Gastrocnemius medialis (tissue), 4 donors: ENCODE results near the gene PARD3B. TPM values are rescaled to one million over a fixed set of nuclear protein-coding genes. Genes with fewer than 3 reads are reported as not detected.

Experiments used
- ATAC-seq, 2 donors: fragments of 150-250 bp; one replicate each; pipeline ENCODE4 v1.9.1; 2016
- DNase-seq, 2 donors: peaks; one replicate each; pipeline ENCODE4 v3.0.0-alpha.2; 2019
- H3K27ac ChIP-seq, 4 donors: fragments of 200-600 bp; sonication (generic); 1 replicate in 1 of 4; 2 replicates in 3 of 4; pipeline ENCODE4 v1.5.1; 2016 to 2018; ENCODE audit warnings: mild to moderate bottlenecking in 2 of 4, moderate library complexity in 1 of 4
- H3K27me3 ChIP-seq, 3 donors: fragments of 200-600 bp; sonication (generic) in 2 of 3; 1 replicate in 1 of 3; 2 replicates in 2 of 3; pipeline versions ENCODE4 v1.5.1 to v1.6.0; 2016 to 2019; ENCODE audit warnings: mild to moderate bottlenecking in 1 of 3, moderate library complexity in 1 of 3
- H3K36me3 ChIP-seq, 2 donors: fragments of 200-600 bp; sonication (generic) in 1 of 2; one replicate each; pipeline ENCODE4 v1.5.1; 2017 to 2018
- H3K4me1 ChIP-seq, 2 donors: fragments of 200-600 bp; sonication (generic) in 1 of 2; one replicate each; pipeline ENCODE4 v1.5.1; 2016 to 2017; ENCODE audit warnings: mild to moderate bottlenecking in 2 of 2
- H3K4me3 ChIP-seq, 4 donors: fragments of 200-600 bp; sonication (generic) in 3 of 4; 1 replicate in 1 of 4; 2 replicates in 3 of 4; pipeline ENCODE4 v1.5.1; 2016 to 2019; ENCODE audit warnings: mild to moderate bottlenecking in 2 of 4
- H3K9me3 ChIP-seq, 3 donors: fragments of 200-600 bp; sonication (generic) in 2 of 3; 1 replicate in 1 of 3; 2 replicates in 2 of 3; pipeline ENCODE4 v1.5.1; 2016 to 2019
- POLR2A ChIP-seq, 2 donors: fragments of 450-650 bp; IDR thresholded peaks; one replicate each; pipeline ENCODE4 v1.6.1; 2017; ENCODE audit warnings: antibody characterized with exemption in 2 of 2, mild to moderate bottlenecking in 2 of 2, moderate library complexity in 2 of 2
- in situ Hi-C, 4 donors: fragments of 200-750 bp; cut with MboI; loops; one replicate each; pipeline versions ENCODE4 v1.15.0 to v1.8.0; 2017; ENCODE audit warnings: low sequenced_read_pairs in 4 of 4
- intact Hi-C: fragments of 100-400 bp; cut with DNase I; formaldehyde crosslinking; loops from one replicate; pipeline ENCODE4 v1.15.1; 2023; ENCODE audit warnings: low total_unique reads
- total RNA-seq, 4 donors: library from RNA; depleted of rRNA; stranded (reverse); fragments of >200 nt; gene quantifications; one replicate each; pipeline versions ENCODE4 v1.1.0 to v1.2.3, GENCODE V29; 2016
- TF ChIP-seq, protein P1 (sequence below), 5 experiments: fragments of 450-650 bp in 3 of 5; fragments of 200-600 bp in 2 of 5; sonication (generic) in 2 of 5; IDR thresholded peaks in 4 of 5; conservative IDR thresholded peaks in 1 of 5; 1 replicate in 4 of 5; 2 replicates in 1 of 5; pipeline ENCODE4 v1.5.1; 2016 to 2019; ENCODE audit warnings: antibody characterized with exemption in 5 of 5, mild to moderate bottlenecking in 3 of 5, moderate library complexity in 3 of 5

The PARD3B gene
- total RNA-seq, 4 donors from 2014 or later, result 2.2 to 15.5 (median 4.6) TPM

DNA sequence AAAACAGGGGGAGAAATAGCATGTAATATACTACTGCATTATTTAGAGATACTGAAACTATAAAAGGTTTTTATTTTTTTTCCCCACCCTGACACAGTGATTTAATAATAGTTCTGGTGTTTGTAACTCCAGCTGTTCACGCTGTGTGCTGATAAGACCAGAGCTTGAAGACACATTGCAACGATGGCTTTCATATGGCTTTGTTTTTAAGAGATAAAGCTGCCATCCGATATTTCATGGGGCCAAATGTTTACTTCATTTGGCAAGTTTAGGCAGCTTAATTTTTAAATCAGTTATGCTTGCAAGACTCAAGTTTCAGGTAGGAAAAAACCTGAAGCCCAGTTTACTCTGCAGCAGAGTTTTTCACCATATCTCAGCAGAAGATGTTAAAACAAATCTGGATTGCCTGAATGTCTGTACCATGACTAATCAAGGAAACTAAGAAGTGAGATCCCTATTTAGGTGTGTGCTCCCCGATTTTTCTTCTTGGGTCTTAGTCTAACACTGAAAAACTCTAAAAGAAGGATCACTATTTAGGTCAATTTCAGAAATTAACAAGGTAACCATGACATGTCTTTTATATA lies 508.6 kb downstream of the PARD3B start:
- DNase-seq (no peak), ATAC-seq (no peak)
- no peaks in the 10 kb centered on the region for H3K4me1 ChIP-seq
- in situ Hi-C loops, result no loop called here
- H3K27me3 ChIP-seq, result no peaks in the 10 kb centered on the region
- H3K9me3 ChIP-seq, result no peaks in the 10 kb centered on the region
- no peak for TF ChIP-seq POLR2A (IDR thresholded peaks at IDR 0.05)
- TF ChIP-seq, protein P1, sequence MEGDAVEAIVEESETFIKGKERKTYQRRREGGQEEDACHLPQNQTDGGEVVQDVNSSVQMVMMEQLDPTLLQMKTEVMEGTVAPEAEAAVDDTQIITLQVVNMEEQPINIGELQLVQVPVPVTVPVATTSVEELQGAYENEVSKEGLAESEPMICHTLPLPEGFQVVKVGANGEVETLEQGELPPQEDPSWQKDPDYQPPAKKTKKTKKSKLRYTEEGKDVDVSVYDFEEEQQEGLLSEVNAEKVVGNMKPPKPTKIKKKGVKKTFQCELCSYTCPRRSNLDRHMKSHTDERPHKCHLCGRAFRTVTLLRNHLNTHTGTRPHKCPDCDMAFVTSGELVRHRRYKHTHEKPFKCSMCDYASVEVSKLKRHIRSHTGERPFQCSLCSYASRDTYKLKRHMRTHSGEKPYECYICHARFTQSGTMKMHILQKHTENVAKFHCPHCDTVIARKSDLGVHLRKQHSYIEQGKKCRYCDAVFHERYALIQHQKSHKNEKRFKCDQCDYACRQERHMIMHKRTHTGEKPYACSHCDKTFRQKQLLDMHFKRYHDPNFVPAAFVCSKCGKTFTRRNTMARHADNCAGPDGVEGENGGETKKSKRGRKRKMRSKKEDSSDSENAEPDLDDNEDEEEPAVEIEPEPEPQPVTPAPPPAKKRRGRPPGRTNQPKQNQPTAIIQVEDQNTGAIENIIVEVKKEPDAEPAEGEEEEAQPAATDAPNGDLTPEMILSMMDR (IDR thresholded peaks at IDR 0.05 in 4 of 5, conservative IDR thresholded peaks at IDR 0.05 in 1 of 5), result no peak
- H3K36me3 ChIP-seq, result no peaks in the 10 kb centered on the region
- H3K27ac ChIP-seq, result no peak overlapping the region
- intact Hi-C loops, result no loop called here
- H3K4me3 ChIP-seq, result no peak overlapping the region

DNA sequence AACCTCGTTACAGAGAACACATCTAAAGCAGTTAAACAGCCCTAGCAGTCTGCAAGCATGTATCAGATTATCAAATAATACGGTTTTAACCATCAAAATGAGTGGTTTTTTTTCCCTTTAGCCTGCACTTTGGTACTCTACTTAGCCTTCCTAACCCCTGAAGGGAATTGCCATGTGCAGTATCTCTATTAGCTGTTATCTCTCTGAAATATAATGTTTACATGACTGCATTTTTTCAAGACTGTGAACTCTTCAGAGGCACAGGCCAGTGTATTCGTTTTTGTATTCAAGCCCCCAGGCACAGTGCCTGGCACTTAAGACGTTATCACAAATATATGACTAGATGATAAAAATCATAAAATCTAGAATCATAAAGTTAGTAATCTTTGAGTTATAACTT lies 509.5 kb downstream of the PARD3B start:
- no peaks in the 10 kb centered on the region for H3K4me1 ChIP-seq
- no peak overlapping the region for H3K4me3 ChIP-seq
- no peaks in the 10 kb centered on the region for H3K9me3 ChIP-seq
- in situ Hi-C loops, result no loop called here
- H3K27me3 ChIP-seq, result no peaks in the 10 kb centered on the region
- H3K36me3 ChIP-seq, result no peaks in the 10 kb centered on the region
- ATAC-seq (no peak), DNase-seq (no peak)
- no peak for TF ChIP-seq POLR2A (IDR thresholded peaks at IDR 0.05)
- TF ChIP-seq, protein P1 (IDR thresholded peaks at IDR 0.05 in 4 of 5, conservative IDR thresholded peaks at IDR 0.05 in 1 of 5), result no peak
- H3K27ac ChIP-seq, result no peak overlapping the region
- intact Hi-C loops, result no loop called here

DNA sequence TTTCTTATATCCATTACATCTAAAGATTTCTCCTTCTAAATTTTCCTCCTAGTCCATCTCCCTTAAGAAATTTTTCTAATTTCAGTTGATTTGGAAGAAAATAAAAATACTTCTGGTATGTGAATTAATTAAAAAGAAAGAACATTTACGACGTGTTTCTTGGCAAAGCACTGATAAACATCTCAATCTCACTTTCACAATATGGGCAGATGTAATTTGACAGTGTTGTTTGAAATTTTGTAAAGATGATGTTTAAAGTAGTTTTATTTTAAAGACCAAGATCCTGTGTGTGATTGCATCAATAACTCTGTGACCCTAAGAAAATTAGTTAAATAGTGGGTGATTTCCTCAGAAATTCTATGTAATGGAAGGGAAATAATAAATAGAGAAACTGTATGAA lies 510.0 kb downstream of the PARD3B start:
- Histone ChIP-seq H3K4me3 (no peak overlapping the region), H3K9me3 (no peaks in the 10 kb centered on the region), H3K36me3 (no peaks in the 10 kb centered on the region), H3K27me3 (no peaks in the 10 kb centered on the region), H3K27ac (no peak overlapping the region), H3K4me1 (no peaks in the 10 kb centered on the region)
- no peak for DNase-seq
- TF ChIP-seq, protein P1 (IDR thresholded peaks at IDR 0.05 in 4 of 5, conservative IDR thresholded peaks at IDR 0.05 in 1 of 5), result no peak
- TF ChIP-seq POLR2A (IDR thresholded peaks at IDR 0.05), result no peak
- intact Hi-C loops, result no loop called here
- in situ Hi-C loops, result no loop called here
- no peak for ATAC-seq

DNA sequence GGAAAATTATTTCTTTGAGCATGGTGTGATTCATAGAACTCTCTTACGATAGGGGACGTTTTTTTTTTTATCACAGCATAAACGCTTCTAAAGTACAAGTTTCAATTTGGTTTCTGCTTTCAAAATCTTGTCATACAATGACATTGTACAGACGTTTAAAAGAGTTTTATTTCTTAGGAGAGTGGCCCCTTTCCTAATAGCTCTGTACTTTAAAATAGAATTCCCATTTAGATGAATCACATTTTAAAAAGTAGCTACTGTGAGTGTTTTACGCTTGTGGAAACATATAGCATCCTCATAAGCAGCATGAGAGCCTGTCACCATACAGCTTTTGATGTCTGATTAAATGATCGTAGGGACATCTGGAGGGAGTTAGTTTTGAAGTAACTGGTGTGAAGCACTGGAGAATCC lies 510.9 kb downstream of the PARD3B start:
- Histone ChIP-seq H3K4me1 (no peaks in the 10 kb centered on the region), H3K27ac (no peak overlapping the region), H3K27me3 (no peaks in the 10 kb centered on the region), H3K36me3 (no peaks in the 10 kb centered on the region), H3K4me3 (no peak overlapping the region), H3K9me3 (no peaks in the 10 kb centered on the region)
- in situ Hi-C loops (no loop called here), intact Hi-C loops (no loop called here)
- DNase-seq (no peak), ATAC-seq (no peak)
- TF ChIP-seq, protein P1 (IDR thresholded peaks at IDR 0.05 in 4 of 5, conservative IDR thresholded peaks at IDR 0.05 in 1 of 5), result no peak
- no peak for TF ChIP-seq POLR2A (IDR thresholded peaks at IDR 0.05)

DNA sequence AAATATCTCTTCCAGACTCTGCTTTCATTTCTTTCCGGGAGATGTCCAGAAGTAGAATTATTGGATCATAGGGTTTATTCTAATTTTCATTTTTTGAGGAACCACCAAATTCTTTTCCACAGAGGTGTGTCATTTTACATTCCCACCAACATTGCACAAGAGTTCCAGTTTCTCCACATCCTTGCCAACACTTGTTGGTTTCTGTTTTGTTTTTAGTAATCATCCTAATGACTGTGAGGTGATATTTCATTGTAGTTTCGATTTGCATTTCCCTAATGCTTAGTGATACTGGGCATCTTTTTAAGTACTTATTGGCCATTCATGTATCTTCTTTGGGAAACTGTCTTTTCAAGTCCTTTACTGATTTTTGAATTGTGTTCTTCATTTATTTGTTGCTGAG lies 513.1 kb downstream of the PARD3B start:
- Histone ChIP-seq H3K27ac (no peak overlapping the region), H3K36me3 (no peaks in the 10 kb centered on the region), H3K27me3 (no peaks in the 10 kb centered on the region), H3K4me1 (no peaks in the 10 kb centered on the region), H3K4me3 (no peak overlapping the region), H3K9me3 (no peaks in the 10 kb centered on the region)
- no peak for TF ChIP-seq POLR2A (IDR thresholded peaks at IDR 0.05)
- TF ChIP-seq, protein P1 (IDR thresholded peaks at IDR 0.05 in 4 of 5, conservative IDR thresholded peaks at IDR 0.05 in 1 of 5), result no peak
- DNase-seq (no peak), ATAC-seq (no peak)
- intact Hi-C loops (no loop called here), in situ Hi-C loops (no loop called here)
